Measurements from ENCODE around the gene LRP1B.
"Not testable (repeated sequence)": the region's sequence is repeated elsewhere in the genome, so short reads cannot be mapped to it uniquely, and the experiment has no call there.

Gene LRP1B

GRCh38 chr2:140455315-140455714, 1675.5 kb downstream of the LRP1B start:
- Mint-ChIP-seq H3K27ac (no peak overlapping the region), H3K27me3 (no peaks in the 10 kb centered on the region), H3K36me3 (no peaks in the 10 kb centered on the region), H3K9me3 (no peaks in the 10 kb centered on the region), H3K4me1 (no peaks in the 10 kb centered on the region), H3K4me3 (no peak overlapping the region)
- DNase-seq (ENCODE audit: low spot score in 2 of 2), result no peak
- ATAC-seq (ENCODE audit: low read depth), result no peak

GRCh38 chr2:140454717-140455116, 1676.1 kb downstream of the LRP1B start:
- Mint-ChIP-seq H3K27me3 (no peaks in the 10 kb centered on the region), H3K9me3 (no peaks in the 10 kb centered on the region), H3K27ac (no peak overlapping the region), H3K4me1 (no peaks in the 10 kb centered on the region), H3K4me3 (no peak overlapping the region), H3K36me3 (no peaks in the 10 kb centered on the region)
- ATAC-seq (ENCODE audit: low read depth) (no peak), DNase-seq (ENCODE audit: low spot score in 2 of 2) (no peak)

- Mint-ChIP-seq H3K36me3 (no peaks in the 10 kb centered on the region), H3K27me3 (no peaks in the 10 kb centered on the region), H3K27ac (no peak overlapping the region), H3K4me1 (no peaks in the 10 kb centered on the region), H3K4me3 (no peak overlapping the region), H3K9me3 (peaks cover 2% of the 10 kb centered on the region)
- no peak for DNase-seq (ENCODE audit: low spot score in 2 of 2)
- no peak for ATAC-seq (ENCODE audit: low read depth)
Observed at GRCh38 chr2:140451324-140451723, 1679.5 kb downstream of the LRP1B start.

- Mint-ChIP-seq H3K4me3 (no peak overlapping the region), H3K27me3 (no peaks in the 10 kb centered on the region), H3K9me3 (no peaks in the 10 kb centered on the region), H3K4me1 (no peaks in the 10 kb centered on the region), H3K36me3 (no peaks in the 10 kb centered on the region), H3K27ac (no peak overlapping the region)
- ATAC-seq (ENCODE audit: low read depth), result no peak
- no peak for DNase-seq (ENCODE audit: low spot score in 2 of 2)
Observed at GRCh38 chr2:140442319-140442718, 1688.5 kb downstream of the LRP1B start.

- Mint-ChIP-seq H3K9me3 (no peaks in the 10 kb centered on the region), H3K36me3 (no peaks in the 10 kb centered on the region), H3K27ac (no peak overlapping the region), H3K27me3 (no peaks in the 10 kb centered on the region), H3K4me3 (no peak overlapping the region), H3K4me1 (no peaks in the 10 kb centered on the region)
- DNase-seq (ENCODE audit: low spot score in 2 of 2), result no peak
- ATAC-seq (ENCODE audit: low read depth), result no peak
Observed at GRCh38 chr2:140440815-140441214, 1690.0 kb downstream of the LRP1B start.

- Mint-ChIP-seq H3K36me3 (no peaks in the 10 kb centered on the region), H3K9me3 (no peaks in the 10 kb centered on the region), H3K4me1 (no peaks in the 10 kb centered on the region), H3K27ac (no peak overlapping the region), H3K4me3 (no peak overlapping the region), H3K27me3 (no peaks in the 10 kb centered on the region)
- ATAC-seq (ENCODE audit: low read depth), result no peak
- DNase-seq (ENCODE audit: low spot score in 2 of 2), result no peak
Observed at GRCh38 chr2:140436936-140437335, 1693.9 kb downstream of the LRP1B start.

- DNase-seq (ENCODE audit: low spot score in 2 of 2); H3K27me3 Mint-ChIP-seq; H3K9me3 Mint-ChIP-seq; H3K27ac Mint-ChIP-seq; H3K36me3 Mint-ChIP-seq; H3K4me3 Mint-ChIP-seq; ATAC-seq (ENCODE audit: low read depth); H3K4me1 Mint-ChIP-seq: not testable (repeated sequence)
Observed at GRCh38 chr2:140427033-140427432, 1703.8 kb downstream of the LRP1B start.

GRCh38 chr2:140424471-140424870, 1706.3 kb downstream of the LRP1B start:
- peaks cover 11% of the 10 kb centered on the region for H3K9me3 Mint-ChIP-seq
- no peaks in the 10 kb centered on the region for H3K4me1 Mint-ChIP-seq
- H3K36me3 Mint-ChIP-seq, result no peaks in the 10 kb centered on the region
- H3K27me3 Mint-ChIP-seq, result no peaks in the 10 kb centered on the region
- no peak overlapping the region for H3K27ac Mint-ChIP-seq
- no peak overlapping the region for H3K4me3 Mint-ChIP-seq
- no peak for DNase-seq (ENCODE audit: low spot score in 2 of 2)
- ATAC-seq (ENCODE audit: low read depth), result no peak

- no peak overlapping the region for H3K4me3 Mint-ChIP-seq
- DNase-seq (ENCODE audit: low spot score in 2 of 2), result no peak
- H3K4me1 Mint-ChIP-seq, result no peaks in the 10 kb centered on the region
- H3K27ac Mint-ChIP-seq, result no peak overlapping the region
- peaks cover 11% of the 10 kb centered on the region for H3K9me3 Mint-ChIP-seq
- H3K27me3 Mint-ChIP-seq, result no peaks in the 10 kb centered on the region
- no peak for ATAC-seq (ENCODE audit: low read depth)
- no peaks in the 10 kb centered on the region for H3K36me3 Mint-ChIP-seq
Observed at GRCh38 chr2:140422759-140423158, 1708.1 kb downstream of the LRP1B start.

GRCh38 chr2:140417504-140417903, 1713.3 kb downstream of the LRP1B start:
- Mint-ChIP-seq H3K27me3 (no peaks in the 10 kb centered on the region), H3K27ac (no peak overlapping the region), H3K4me1 (no peaks in the 10 kb centered on the region), H3K4me3 (no peak overlapping the region), H3K36me3 (no peaks in the 10 kb centered on the region), H3K9me3 (peaks cover 4% of the 10 kb centered on the region)
- ATAC-seq (ENCODE audit: low read depth), result no peak
- DNase-seq (ENCODE audit: low spot score in 2 of 2), result no peak

- Mint-ChIP-seq H3K27me3 (no peaks in the 10 kb centered on the region), H3K4me1 (no peaks in the 10 kb centered on the region), H3K4me3 (no peak overlapping the region), H3K36me3 (no peaks in the 10 kb centered on the region), H3K9me3 (peaks cover 1% of the 10 kb centered on the region), H3K27ac (no peak overlapping the region)
- no peak for ATAC-seq (ENCODE audit: low read depth)
- no peak for DNase-seq (ENCODE audit: low spot score in 2 of 2)
Observed at GRCh38 chr2:140416577-140416976, 1714.2 kb downstream of the LRP1B start.

- not testable (repeated sequence) for DNase-seq (ENCODE audit: low spot score in 2 of 2); H3K36me3 Mint-ChIP-seq; H3K9me3 Mint-ChIP-seq; H3K27me3 Mint-ChIP-seq; H3K4me1 Mint-ChIP-seq; H3K27ac Mint-ChIP-seq; ATAC-seq (ENCODE audit: low read depth); H3K4me3 Mint-ChIP-seq
Observed at GRCh38 chr2:140415035-140415434, 1715.8 kb downstream of the LRP1B start.

GRCh38 chr2:140410695-140411094, 1720.1 kb downstream of the LRP1B start:
- H3K4me3 Mint-ChIP-seq, result no peak overlapping the region
- H3K27ac Mint-ChIP-seq, result no peak overlapping the region
- DNase-seq (ENCODE audit: low spot score in 2 of 2) (no peak), ATAC-seq (ENCODE audit: low read depth) (no peak)
- peaks cover 1% of the 10 kb centered on the region for H3K9me3 Mint-ChIP-seq
- no peaks in the 10 kb centered on the region for H3K4me1 Mint-ChIP-seq
- H3K27me3 Mint-ChIP-seq, result no peaks in the 10 kb centered on the region
- H3K36me3 Mint-ChIP-seq, result no peaks in the 10 kb centered on the region

- Mint-ChIP-seq H3K27ac (no peak overlapping the region), H3K9me3 (peaks cover 3% of the 10 kb centered on the region), H3K36me3 (no peaks in the 10 kb centered on the region), H3K27me3 (no peaks in the 10 kb centered on the region), H3K4me1 (no peaks in the 10 kb centered on the region), H3K4me3 (no peak overlapping the region)
- no peak for ATAC-seq (ENCODE audit: low read depth)
- no peak for DNase-seq (ENCODE audit: low spot score in 2 of 2)
Observed at GRCh38 chr2:140401056-140401455, 1729.8 kb downstream of the LRP1B start.

GRCh38 chr2:140392824-140393223, 1738.0 kb downstream of the LRP1B start:
- ATAC-seq (ENCODE audit: low read depth) (no peak), DNase-seq (ENCODE audit: low spot score in 2 of 2) (no peak)
- H3K9me3 Mint-ChIP-seq, result no peaks in the 10 kb centered on the region
- no peaks in the 10 kb centered on the region for H3K4me1 Mint-ChIP-seq
- no peak overlapping the region for H3K4me3 Mint-ChIP-seq
- H3K27me3 Mint-ChIP-seq, result no peaks in the 10 kb centered on the region
- H3K36me3 Mint-ChIP-seq, result no peaks in the 10 kb centered on the region
- no peak overlapping the region for H3K27ac Mint-ChIP-seq

- Mint-ChIP-seq H3K4me1 (no peaks in the 10 kb centered on the region), H3K36me3 (no peaks in the 10 kb centered on the region)
Observed at GRCh38 chr2:140384946-140385345, 1745.9 kb downstream of the LRP1B start.

More at GRCh38 chr2:140384946-140385345, 1745.9 kb downstream of the LRP1B start:
- Mint-ChIP-seq H3K9me3 (no peaks in the 10 kb centered on the region), H3K27ac (no peak overlapping the region), H3K4me3 (no peak overlapping the region), H3K27me3 (no peaks in the 10 kb centered on the region)
- no peak for DNase-seq (ENCODE audit: low spot score in 2 of 2)
- no peak for ATAC-seq (ENCODE audit: low read depth)

Data from memory B cell (primary cell).